Panc1 (cell line): Measurements from ENCODE around the gene CEP83.

Source experiments
- CTCF ChIP-seq: fragments of 450-650 bp; IDR thresholded peaks from 2 replicates; pipeline ENCODE4 v1.5.1; 2017; ENCODE audit warnings: mild to moderate bottlenecking
- REST ChIP-seq, 2 experiments: IDR thresholded peaks; 2 replicates each; pipeline ENCODE4 v1.6.1; 2011 to 2012; ENCODE audit warnings: low read depth in 2 of 2, control low read depth in 1 of 2, low read length in 1 of 2, mild to moderate bottlenecking in 1 of 2, moderate library complexity in 1 of 2; ENCODE audit not compliant: insufficient read depth in 1 of 2

- TF ChIP-seq CTCF (no peak), REST (IDR thresholded peaks at IDR 0.05; ENCODE audit: insufficient read depth in 1 of 2, low read depth in 2 of 2, low read length in 1 of 2) (no peak)
Measured at GRCh38 chr12:94318181-94318580, 141.5 kb downstream of the CEP83 start.
